HG03139 (cell line): ENCODE measurements around the gene BCL6B.
"Not testable (repeated sequence)": the region's sequence is repeated elsewhere in the genome, so short reads cannot be mapped to it uniquely, and the experiment has no call there.

ENCODE experiments used
- ATAC-seq: cut with Tn5 transposase; IDR thresholded peaks from one replicate; pipeline ENCODE4 v1.9.1; 2021; ENCODE audit not compliant: unreplicated experiment

Gene BCL6B

DNA sequence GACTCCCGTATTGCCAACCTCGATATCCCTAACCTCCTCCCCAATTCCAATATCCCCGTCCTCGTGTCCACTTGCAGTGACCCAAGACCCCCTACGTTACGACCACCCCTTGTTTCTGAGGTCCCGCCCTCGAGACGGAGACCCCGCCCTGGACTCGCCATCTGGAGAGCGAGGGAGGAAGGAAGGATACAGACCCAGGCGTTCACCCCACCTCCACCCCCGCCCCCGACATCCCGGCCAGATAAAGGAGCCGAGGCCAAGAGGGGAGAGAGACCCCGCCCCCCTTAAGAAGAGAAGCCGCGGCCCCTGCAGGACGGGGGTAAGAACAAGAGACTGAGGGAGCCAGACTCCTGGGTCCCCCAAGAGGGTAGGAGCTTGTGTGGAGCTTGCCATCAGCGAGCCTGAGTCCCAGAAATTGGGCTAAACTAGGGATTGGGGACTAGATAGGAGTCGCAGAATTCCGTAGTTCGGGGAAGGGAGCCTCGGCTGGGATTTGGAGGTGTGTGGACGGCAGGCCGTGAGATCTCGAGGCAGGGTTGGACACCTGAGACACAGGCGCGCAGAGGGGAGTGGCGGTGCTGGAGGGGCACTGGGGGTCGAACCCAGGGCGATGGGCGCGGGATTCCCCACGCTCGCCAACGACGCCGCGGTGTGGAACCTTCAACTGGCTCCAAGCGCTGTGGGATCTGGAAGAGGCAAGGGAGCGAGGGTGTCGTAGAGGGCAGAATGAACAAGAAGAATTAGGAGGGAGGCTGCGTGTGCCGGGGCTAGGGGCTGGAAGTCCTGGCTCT lies at the start of gene BCL6B:
TSS of gene BCL6B (plus strand) at position 270 of the 791 bp plus-strand sequence. CDS start 622 bp downstream, outside the sequence.
- no peak for ATAC-seq

GRCh38 chr17:6979440-6979839 lies 43.4 kb upstream of the BCL6B start:
- not testable (repeated sequence) for ATAC-seq

GRCh38 chr17:6981426-6981825 lies 41.4 kb upstream of the BCL6B start:
- ATAC-seq: no peak

DNA sequence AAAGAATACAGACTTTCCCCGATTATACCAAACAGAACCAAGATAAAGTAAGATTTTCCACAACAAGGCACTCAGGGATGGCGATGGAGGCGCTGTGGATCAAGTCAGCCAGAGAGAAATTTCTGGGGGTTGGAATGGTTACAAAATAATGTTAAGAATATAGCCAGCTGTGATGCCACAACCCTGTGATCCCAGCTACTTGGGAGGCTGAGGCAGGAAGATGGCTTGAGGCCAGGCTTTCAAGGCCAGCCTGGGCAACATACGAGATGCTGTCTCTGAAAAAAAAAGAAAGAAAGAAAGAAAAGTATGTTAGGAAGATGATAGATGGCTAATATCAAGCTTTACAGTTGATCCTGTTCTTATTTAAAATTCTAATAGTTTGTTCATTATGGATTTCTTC lies 37.6 kb upstream of the BCL6B start:
- ATAC-seq: no peak

DNA sequence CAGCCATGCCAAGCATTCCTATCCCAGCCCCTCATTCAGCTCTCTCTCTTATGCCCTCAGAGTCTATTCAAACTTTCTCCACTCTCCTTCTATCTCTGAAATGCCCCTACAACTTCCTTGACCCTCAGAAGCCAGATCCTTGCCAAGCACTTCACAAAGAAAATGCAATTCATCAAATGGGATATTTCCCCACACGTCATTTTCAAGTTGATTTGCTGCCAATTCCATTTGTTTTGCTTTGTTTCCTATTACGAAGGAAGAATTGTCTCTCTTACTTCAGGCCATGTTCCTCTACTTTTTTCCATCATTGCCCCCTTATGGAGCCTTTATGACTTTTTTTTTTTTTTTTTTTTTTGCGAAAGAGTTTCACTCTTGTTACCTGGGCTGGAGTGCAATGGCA lies 36.2 kb upstream of the BCL6B start:
- ATAC-seq: no peak

GRCh38 chr17:6989779-6990178 lies 33.1 kb upstream of the BCL6B start:
- ATAC-seq: no peak

GRCh38 chr17:6993613-6994056 lies 29.2 kb upstream of the BCL6B start:
- ATAC-seq: not testable (repeated sequence)

DNA sequence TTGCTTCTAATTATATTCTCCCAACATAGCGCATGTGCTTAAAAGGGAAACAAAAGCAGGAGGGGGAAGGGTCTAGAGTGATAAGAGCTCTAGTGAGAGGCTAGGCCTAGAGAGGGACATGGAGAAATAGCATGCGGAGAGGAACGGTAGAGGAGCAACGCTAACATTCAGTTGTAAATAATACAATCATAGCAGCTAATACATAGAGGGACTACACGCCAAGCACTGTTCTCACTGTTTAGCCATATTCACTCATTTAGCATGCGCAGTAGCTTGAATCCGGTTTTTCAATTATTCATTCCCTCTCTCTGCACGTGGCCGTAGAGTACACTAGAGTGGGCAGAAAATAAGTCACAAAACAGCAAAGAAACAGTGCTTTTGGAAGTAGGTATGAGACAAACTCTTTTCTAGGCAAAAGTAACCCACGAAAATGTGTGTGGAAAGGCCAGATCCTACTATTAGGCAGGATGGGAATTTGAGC lies 28.7 kb upstream of the BCL6B start:
- ATAC-seq: no peak

DNA sequence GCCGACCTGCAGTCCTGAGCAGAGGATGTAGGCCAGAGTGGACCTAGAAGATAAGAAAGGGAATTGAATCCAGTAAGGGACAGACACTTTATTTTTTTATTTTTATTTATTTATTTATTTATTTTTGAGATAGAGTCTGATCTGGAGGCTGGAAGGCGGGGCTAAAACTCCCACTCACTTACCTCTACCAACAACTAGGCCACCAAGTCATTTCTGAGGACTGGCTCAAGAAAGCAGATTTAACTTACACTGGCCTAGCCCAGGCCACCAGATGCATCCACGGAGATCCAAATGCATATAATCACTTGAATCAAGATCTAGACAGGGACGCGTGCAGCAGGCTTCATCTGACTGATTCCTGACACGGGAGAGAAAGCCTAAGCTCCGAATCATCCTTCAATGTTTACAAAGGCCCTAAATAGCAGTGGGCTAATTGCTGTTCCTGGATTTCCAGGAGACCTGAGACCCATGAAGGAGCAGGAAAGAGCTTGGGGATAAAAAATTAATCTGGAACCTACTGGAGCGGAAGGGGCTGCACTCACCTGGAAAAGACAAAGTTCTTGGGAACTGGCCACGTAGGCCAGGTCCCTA lies 28.1 kb upstream of the BCL6B start:
- no peak for ATAC-seq

- ATAC-seq: no peak
Measured at GRCh38 chr17:6995500-6996255, 27.2 kb upstream of the BCL6B start, which contains the start of gene ALOX12. Gene ALOX12 (plus strand): TSS chr17:6996049. CDS start chr17:6996118, 69 bp downstream.

- ATAC-seq: no peak
Measured at GRCh38 chr17:6996256-6997011, 26.4 kb upstream of the BCL6B start.

DNA sequence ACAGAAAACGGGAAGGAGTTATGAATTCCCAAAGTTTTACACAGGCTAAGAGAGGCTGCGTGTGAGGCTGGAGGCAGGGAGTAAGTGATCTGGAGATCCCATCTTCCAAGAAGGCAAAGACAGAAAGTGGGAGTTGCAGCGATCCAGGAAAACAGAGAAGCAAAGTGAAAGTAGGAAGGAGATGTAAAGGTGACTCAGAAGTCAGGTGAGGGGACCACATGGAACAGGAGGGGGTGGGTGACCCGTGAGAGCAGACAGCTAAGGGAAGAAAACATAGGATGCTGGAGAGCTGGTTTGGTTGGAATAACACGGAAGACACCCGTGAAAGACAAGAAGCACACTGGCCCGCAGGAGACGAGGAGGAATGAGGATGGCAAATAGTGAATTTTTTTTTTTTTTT lies 25.7 kb upstream of the BCL6B start:
- no peak for ATAC-seq

- no peak for ATAC-seq
Measured at GRCh38 chr17:6998855-6999508, 23.9 kb upstream of the BCL6B start.

- ATAC-seq: no peak
Measured at GRCh38 chr17:7001318-7001961, 21.4 kb upstream of the BCL6B start.

GRCh38 chr17:7002288-7003047 lies 20.4 kb upstream of the BCL6B start:
- ATAC-seq: no peak

DNA sequence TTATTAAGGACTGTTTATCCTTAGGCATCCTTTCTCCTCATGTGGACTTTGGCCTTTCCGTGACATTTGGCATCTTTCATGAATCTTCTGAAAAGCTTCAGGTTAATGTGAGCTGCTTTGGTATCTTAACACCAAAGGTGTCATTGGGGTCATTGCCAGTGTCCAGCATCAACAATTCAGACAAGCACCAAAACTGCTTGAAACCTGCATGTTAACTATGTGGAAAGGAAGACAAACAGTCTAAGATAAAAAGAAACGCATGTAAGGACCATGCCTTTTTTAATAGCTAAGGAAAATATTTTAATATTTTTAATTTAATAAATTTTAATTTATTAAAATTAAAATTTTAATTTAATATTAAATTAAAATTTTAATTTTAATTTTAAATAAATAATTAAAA lies 19.1 kb upstream of the BCL6B start:
- no peak for ATAC-seq

DNA sequence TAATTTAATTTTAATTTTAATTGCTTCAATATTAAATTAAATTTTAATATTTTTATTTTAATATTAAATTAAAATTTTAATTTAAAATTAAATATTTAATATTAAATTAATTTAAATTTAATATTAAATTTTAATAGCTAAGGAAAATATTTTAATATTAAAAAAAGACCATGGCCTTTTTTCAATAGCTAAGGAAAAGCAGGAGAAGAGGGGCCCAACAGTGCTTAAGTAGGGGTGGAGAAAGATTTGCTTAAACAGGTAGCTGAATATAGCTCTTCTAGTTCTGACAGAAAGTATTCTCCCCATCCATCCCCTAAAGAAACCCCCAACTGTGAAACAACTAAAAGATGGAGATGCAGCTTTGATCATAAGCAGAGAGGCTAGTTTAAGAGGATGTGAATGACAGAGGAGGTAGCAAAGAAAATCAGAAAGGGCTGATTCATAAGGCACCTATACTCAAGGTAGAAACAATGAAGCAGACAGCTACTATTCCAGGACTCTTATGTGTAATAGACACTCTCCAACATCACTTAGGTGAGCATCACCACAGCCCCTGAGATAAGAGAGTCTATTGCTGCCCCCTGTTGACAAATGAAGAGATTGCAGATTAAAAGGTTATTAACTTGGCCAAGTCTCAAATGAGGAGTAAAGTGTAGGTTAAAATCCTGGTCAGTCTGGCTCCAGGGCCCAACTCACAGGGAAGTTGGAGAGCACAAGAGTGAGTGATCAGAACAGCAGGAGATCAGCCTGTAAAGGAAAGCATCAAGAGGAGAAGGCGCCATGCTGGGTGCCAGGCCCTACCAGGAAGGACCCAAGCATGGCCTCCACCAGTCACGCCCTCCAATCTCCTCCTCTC lies 18.2 kb upstream of the BCL6B start:
- no peak for ATAC-seq

- no peak for ATAC-seq
Measured at GRCh38 chr17:7005716-7006115, 17.1 kb upstream of the BCL6B start.
